Upper lobe of left lung (tissue), 4 donors: Measurements from ENCODE around the gene ANKRD13A.

ENCODE experiments used
- POLR2A ChIP-seq, 4 donors: fragments of 450-650 bp; IDR thresholded peaks; one replicate each; pipeline ENCODE4 v1.5.1; 2016 to 2017; ENCODE audit warnings: antibody characterized with exemption in 4 of 4, mild to moderate bottlenecking in 2 of 4
- TF ChIP-seq, protein P1 (sequence below), 6 experiments: fragments of 450-650 bp in 4 of 6; fragments of 200-600 bp in 2 of 6; sonication (generic) in 2 of 6; IDR thresholded peaks; one replicate each; pipeline ENCODE4 v1.5.1; 2016 to 2019; ENCODE audit warnings: antibody characterized with exemption in 6 of 6

DNA sequence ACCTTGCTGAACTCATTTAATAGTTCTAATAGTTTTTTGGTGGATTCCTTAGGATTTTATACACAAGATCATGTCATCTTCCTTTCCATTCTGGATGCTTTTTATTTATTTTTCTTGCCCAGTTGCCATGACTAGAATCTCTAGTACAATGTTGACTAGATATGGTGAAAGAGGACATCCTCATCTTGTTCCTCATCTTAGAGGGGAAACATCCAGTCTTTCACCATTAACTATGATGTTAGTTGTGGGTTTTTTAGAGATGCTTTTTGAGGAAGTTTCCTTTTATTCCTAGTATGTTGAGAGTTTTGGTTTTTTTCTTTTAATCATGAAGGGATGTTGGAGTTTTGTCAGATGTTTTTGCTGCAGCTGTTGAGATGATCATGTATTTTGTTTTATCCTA, 8.7 kb downstream of the ANKRD13A start:
- TF ChIP-seq, protein P1, sequence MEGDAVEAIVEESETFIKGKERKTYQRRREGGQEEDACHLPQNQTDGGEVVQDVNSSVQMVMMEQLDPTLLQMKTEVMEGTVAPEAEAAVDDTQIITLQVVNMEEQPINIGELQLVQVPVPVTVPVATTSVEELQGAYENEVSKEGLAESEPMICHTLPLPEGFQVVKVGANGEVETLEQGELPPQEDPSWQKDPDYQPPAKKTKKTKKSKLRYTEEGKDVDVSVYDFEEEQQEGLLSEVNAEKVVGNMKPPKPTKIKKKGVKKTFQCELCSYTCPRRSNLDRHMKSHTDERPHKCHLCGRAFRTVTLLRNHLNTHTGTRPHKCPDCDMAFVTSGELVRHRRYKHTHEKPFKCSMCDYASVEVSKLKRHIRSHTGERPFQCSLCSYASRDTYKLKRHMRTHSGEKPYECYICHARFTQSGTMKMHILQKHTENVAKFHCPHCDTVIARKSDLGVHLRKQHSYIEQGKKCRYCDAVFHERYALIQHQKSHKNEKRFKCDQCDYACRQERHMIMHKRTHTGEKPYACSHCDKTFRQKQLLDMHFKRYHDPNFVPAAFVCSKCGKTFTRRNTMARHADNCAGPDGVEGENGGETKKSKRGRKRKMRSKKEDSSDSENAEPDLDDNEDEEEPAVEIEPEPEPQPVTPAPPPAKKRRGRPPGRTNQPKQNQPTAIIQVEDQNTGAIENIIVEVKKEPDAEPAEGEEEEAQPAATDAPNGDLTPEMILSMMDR (IDR thresholded peaks at IDR 0.05) = no peak
- TF ChIP-seq POLR2A (IDR thresholded peaks at IDR 0.05) = no peak
